ENCODE measurements around the gene GCA.

DNA sequence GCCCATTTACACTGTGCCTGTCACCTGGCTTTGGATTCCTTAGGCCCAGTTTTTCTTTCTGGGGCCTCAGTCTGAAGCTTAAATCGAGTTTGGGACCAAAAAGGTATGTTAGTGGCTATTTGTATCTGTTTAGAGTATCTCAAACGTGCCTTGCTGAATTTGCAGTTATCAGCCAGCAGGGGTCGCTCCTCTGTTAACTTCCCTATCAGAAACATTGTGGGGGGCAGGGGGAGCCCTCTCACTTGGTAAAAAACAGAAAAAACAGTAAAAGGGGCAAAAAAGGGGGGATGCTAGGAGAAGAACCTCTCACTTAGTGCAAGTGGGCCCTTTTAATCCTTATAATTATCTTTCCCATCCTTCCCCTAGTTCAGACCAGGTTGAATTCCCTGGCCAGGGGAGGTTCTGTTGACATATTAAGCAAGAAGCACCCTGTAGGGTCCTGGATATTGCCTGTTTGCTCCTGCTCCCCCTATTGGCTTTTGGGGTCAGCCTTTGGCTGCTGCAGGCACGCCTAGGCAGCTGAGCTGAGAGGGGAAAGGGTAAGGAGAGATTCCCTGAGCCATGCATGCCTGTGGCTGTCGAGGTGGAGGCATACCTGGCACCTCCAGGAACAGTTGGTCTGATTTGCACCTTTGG is 16.7 kb upstream of the GCA start:
- TF ChIP-seq, protein P1, sequence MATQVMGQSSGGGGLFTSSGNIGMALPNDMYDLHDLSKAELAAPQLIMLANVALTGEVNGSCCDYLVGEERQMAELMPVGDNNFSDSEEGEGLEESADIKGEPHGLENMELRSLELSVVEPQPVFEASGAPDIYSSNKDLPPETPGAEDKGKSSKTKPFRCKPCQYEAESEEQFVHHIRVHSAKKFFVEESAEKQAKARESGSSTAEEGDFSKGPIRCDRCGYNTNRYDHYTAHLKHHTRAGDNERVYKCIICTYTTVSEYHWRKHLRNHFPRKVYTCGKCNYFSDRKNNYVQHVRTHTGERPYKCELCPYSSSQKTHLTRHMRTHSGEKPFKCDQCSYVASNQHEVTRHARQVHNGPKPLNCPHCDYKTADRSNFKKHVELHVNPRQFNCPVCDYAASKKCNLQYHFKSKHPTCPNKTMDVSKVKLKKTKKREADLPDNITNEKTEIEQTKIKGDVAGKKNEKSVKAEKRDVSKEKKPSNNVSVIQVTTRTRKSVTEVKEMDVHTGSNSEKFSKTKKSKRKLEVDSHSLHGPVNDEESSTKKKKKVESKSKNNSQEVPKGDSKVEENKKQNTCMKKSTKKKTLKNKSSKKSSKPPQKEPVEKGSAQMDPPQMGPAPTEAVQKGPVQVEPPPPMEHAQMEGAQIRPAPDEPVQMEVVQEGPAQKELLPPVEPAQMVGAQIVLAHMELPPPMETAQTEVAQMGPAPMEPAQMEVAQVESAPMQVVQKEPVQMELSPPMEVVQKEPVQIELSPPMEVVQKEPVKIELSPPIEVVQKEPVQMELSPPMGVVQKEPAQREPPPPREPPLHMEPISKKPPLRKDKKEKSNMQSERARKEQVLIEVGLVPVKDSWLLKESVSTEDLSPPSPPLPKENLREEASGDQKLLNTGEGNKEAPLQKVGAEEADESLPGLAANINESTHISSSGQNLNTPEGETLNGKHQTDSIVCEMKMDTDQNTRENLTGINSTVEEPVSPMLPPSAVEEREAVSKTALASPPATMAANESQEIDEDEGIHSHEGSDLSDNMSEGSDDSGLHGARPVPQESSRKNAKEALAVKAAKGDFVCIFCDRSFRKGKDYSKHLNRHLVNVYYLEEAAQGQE (IDR thresholded peaks at IDR 0.05; ENCODE audit: insufficient read depth in 1 of 2, low read depth in 2 of 2, low read length in 2 of 2) = no peak
- TF ChIP-seq POLR2AphosphoS5 (IDR thresholded peaks at IDR 0.05; ENCODE audit: low read depth, low read length) = no peak
